ENCODE data around the gene RAI1.

The RAI1 gene

GRCh38 chr17:17834974-17835373, 153.7 kb downstream of the RAI1 start:
- no peak for DNase-seq (ENCODE audit: low read depth, low spot score)
- no peak for TF ChIP-seq CTCF (IDR thresholded peaks at IDR 0.05; ENCODE audit: low read depth, low read length)
- peak overlapping the region; percentile 73 for H3K4me3 ChIP-seq (ENCODE audit: low read depth, low read length)

GRCh38 chr17:17835415-17836249, 154.4 kb downstream of the RAI1 start:
- no peak for DNase-seq (ENCODE audit: low read depth, low spot score)

More at GRCh38 chr17:17834974-17835373, 153.7 kb downstream of the RAI1 start:
- in situ Hi-C loops (cut with HindIII; ENCODE audit: low sequenced_read_pairs), result no loop called here

GRCh38 chr17:17836250-17836817, 155.1 kb downstream of the RAI1 start:
- peak overlapping the region; percentile 73 for H3K4me3 ChIP-seq (ENCODE audit: low read depth, low read length)
- TF ChIP-seq CTCF (IDR thresholded peaks at IDR 0.05; ENCODE audit: low read depth, low read length), result no peak
- DNase-seq (ENCODE audit: low read depth, low spot score), result peak; percentile 94
- in situ Hi-C loops (cut with HindIII; ENCODE audit: low sequenced_read_pairs), result no loop called here

More at GRCh38 chr17:17835415-17836249, 154.4 kb downstream of the RAI1 start:
- in situ Hi-C loops (cut with HindIII; ENCODE audit: low sequenced_read_pairs), result no loop called here
- TF ChIP-seq CTCF (IDR thresholded peaks at IDR 0.05; ENCODE audit: low read depth, low read length), result no peak
- H3K4me3 ChIP-seq (ENCODE audit: low read depth, low read length), result peak overlapping the region; percentile 73

- in situ Hi-C loops (cut with HindIII; ENCODE audit: low sequenced_read_pairs), result no loop called here
- DNase-seq (ENCODE audit: low read depth, low spot score), result peak; percentile 58
- H3K4me3 ChIP-seq (ENCODE audit: low read depth, low read length), result peak within 1 kb of the TSS; percentile 73
- no peak for TF ChIP-seq CTCF (IDR thresholded peaks at IDR 0.05; ENCODE audit: low read depth, low read length)
Measured at GRCh38 chr17:17836818-17837379, 155.6 kb downstream of the RAI1 start, which contains the start of gene SREBF1. Gene SREBF1 (minus strand): TSS chr17:17836986. CDS start chr17:17836817, 169 bp downstream.

- peak; percentile 66 for DNase-seq (ENCODE audit: low read depth, low spot score)
- H3K4me3 ChIP-seq (ENCODE audit: low read depth, low read length), result no peak overlapping the region
- TF ChIP-seq CTCF (IDR thresholded peaks at IDR 0.05; ENCODE audit: low read depth, low read length), result no peak
- in situ Hi-C loops (cut with HindIII; ENCODE audit: low sequenced_read_pairs), result no loop called here
Measured at GRCh38 chr17:17837380-17837821, 156.1 kb downstream of the RAI1 start.
